GM12891 (cell line): ENCODE measurements around the gene MIER2.

Experiments used
- POLR2A ChIP-seq: IDR thresholded peaks from 2 replicates; pipeline ENCODE4 v1.6.1; 2011; ENCODE audit warnings: low read depth, low read length, control low read depth
- POLR2AphosphoS5 ChIP-seq: IDR thresholded peaks from 2 replicates; pipeline ENCODE4 v1.6.1; 2011; ENCODE audit warnings: low read depth, low read length, control low read depth
- TAF1 ChIP-seq: IDR thresholded peaks from 2 replicates; pipeline ENCODE4 v1.6.1; 2011; ENCODE audit warnings: low read depth, low read length, control low read depth

GRCh38 chr19:287381-287871 lies 57.2 kb downstream of the MIER2 start:
- TF ChIP-seq POLR2AphosphoS5: no peak
- no peak for TF ChIP-seq TAF1
- no peak for TF ChIP-seq POLR2A
